Skin epidermis (tissue), 12 donors: ENCODE measurements around the gene CXXC5.

Experiments used
- H3K27ac ChIP-seq, 21 experiments: fragments of 200-600 bp; sonication (generic) in 11 of 21; one replicate each; pipeline ENCODE4 v1.5.0; 2020; ENCODE audit warnings: mild to moderate bottlenecking in 3 of 21, inconsistent platforms in 2 of 21, moderate library complexity in 2 of 21
- H3K4me3 ChIP-seq, 7 experiments: fragments of 200-600 bp; sonication (generic) in 2 of 7; one replicate each; pipeline ENCODE4 v1.5.0; 2020; ENCODE audit warnings: inconsistent platforms in 2 of 7, mild to moderate bottlenecking in 2 of 7, moderate library complexity in 1 of 7

CXXC5 gene

GRCh38 chr5:139649082-139649991, 1.2 kb downstream of the CXXC5 start:
- Histone ChIP-seq H3K4me3 (peak overlapping the region; percentile 68 to 95 (median 84)), H3K27ac (peak overlapping the region; percentile 23 to 94 (median 84))

GRCh38 chr5:139650031-139650688, 2.0 kb downstream of the CXXC5 start:
- H3K27ac ChIP-seq, result peak overlapping the region in 20 of 21 experiments; percentile 62 to 94 (median 84)
- H3K4me3 ChIP-seq, result peak overlapping the region; percentile 68 to 95 (median 84)

DNA sequence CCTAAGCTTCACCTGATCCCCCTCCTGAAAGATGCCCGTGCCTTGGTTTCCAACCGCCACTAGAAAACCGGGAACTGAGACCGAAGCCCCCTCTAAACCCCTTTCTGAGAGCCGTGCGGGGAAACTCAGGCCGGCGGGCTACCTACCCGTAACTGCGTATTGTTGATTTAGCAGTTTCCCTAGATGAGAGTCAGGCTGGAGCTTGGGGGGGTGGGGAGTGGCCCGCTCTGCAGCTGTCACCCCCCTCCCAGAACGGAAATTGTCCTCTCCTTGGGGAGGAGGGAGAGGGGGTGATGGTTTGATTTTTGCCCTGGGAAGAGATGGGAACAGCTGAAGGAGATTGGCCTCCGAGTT, 2.5 kb downstream of the CXXC5 start:
- H3K27ac ChIP-seq, result peak overlapping the region in 20 of 21 experiments; percentile 62 to 94 (median 84)
- H3K4me3 ChIP-seq, result peak overlapping the region; percentile 68 to 95 (median 84)

- Histone ChIP-seq H3K4me3 (peak overlapping the region in 6 of 7 experiments; percentile 68 to 95 (median 82)), H3K27ac (peak overlapping the region in 19 of 21 experiments; percentile 67 to 94 (median 85))
Measured at GRCh38 chr5:139651043-139651834, 3.1 kb downstream of the CXXC5 start.

- Histone ChIP-seq H3K4me3 (peak overlapping the region in 1 of 7 experiments; percentile 11), H3K27ac (peak overlapping the region in 20 of 21 experiments; percentile 32 to 94 (median 84))
Measured at GRCh38 chr5:139651853-139652787, 4.0 kb downstream of the CXXC5 start.

DNA sequence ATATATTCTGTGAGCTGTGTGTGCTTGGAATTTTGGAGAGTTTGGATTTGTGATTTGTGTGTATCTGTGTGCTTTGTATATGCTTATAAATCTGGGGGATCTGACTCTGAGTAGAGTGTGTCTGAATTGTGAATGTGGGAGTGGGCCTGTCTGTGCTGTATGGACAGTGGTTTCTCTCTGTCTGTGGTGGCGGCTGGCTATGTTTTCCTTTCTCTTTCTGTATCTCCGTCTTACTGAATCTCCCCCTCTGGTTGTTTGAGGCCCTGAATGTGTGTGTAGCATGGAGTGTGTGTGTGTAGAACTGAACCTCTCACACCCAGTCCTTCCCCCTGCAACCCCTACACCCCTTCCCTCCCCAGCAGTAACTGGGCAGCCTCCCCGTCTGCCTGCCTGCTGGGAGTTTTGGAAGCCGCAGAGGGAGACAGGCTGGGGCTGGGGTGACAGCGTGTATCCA, 4.7 kb downstream of the CXXC5 start:
- Histone ChIP-seq H3K4me3 (peak overlapping the region in 1 of 7 experiments; percentile 6), H3K27ac (peak overlapping the region in 20 of 21 experiments; percentile 33 to 94 (median 83))

GRCh38 chr5:139653616-139654015, 5.5 kb downstream of the CXXC5 start:
- no peak overlapping the region for H3K4me3 ChIP-seq
- H3K27ac ChIP-seq, result peak overlapping the region in 18 of 21 experiments; percentile 33 to 94 (median 84)

GRCh38 chr5:139654464-139654863, 6.3 kb downstream of the CXXC5 start:
- H3K27ac ChIP-seq, result peak overlapping the region in 16 of 21 experiments; percentile 9 to 91 (median 80)
- no peak overlapping the region for H3K4me3 ChIP-seq

- no peak overlapping the region for H3K4me3 ChIP-seq
- H3K27ac ChIP-seq, result peak overlapping the region in 18 of 21 experiments; percentile 9 to 89 (median 74)
Measured at GRCh38 chr5:139654871-139655491, 6.8 kb downstream of the CXXC5 start.

DNA sequence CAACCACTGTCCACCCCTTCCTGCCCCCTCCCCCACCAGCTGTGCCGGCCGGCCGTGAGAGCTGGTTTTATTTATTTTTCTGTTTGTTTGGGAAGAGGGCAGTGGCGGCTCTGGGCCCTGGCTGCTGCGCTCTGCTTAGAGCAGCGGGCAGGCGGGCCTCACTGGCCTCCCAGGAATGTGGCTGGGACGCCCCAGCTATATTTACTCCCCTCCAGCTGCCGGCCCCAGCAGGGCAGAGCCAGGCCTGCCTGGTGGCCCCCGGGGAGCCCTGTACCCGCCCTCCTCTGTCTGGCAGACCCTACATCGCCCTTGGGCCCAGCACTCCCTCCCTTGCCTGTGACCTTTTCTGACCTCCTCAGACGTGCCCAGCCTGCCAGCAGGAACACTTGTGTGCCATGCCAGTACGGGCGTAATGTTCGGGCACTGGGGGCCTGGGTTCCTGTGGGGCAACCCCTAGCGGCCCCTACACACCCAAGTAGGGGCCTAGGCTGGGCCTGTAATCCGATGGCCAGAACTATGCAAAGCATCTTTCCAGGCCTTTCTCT, 7.7 kb downstream of the CXXC5 start:
- Histone ChIP-seq H3K4me3 (no peak overlapping the region), H3K27ac (peak overlapping the region in 20 of 21 experiments; percentile 11 to 89 (median 71))

DNA sequence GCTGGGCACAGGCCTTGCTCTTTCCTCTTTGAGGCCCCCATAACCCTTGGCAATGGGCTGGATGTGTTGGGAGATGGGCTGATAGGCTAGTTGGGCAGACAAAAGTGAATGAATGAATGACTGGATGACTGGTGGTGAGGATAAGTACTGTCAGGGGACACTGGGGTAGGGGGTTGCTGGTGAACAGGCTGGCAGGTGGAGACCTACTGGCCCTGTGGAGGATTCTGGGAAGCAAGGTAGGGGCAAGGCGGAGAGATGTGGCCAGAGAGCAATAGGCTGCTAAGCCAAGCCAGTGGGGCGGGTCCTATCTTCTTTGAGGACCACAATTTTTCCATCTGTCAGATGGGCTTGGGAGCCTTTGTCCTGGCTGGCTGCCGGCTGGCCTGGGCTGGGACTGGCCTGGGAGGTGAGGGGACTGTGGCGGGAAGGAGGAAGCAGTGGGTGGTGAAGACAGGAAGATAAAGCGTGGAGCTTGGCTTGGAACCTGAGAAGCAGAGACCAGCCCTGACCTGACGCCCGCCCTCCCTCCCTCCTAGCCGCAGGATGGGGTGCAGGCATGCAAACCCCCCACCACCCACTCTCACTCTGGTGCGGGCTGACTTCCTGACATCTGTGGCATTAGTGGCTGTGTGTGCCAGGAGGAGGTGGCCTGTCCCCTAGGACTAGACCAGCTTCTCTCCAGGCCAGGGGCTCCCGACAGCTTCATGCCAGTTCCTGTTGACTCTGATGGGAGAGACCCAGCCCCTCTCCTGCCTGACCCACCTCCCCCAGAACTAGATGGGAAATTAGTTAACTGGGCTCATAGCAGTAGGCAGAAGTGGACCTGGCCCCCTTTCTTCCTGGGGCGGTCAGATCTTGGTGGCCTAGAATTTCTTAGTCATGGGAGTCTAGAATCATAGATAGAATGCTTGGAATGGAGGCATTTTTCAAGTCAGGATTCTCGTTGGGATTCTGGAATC, 9.5 kb downstream of the CXXC5 start:
- Histone ChIP-seq H3K4me3 (no peak overlapping the region), H3K27ac (peak overlapping the region in 20 of 21 experiments; percentile 34 to 95 (median 84))

DNA sequence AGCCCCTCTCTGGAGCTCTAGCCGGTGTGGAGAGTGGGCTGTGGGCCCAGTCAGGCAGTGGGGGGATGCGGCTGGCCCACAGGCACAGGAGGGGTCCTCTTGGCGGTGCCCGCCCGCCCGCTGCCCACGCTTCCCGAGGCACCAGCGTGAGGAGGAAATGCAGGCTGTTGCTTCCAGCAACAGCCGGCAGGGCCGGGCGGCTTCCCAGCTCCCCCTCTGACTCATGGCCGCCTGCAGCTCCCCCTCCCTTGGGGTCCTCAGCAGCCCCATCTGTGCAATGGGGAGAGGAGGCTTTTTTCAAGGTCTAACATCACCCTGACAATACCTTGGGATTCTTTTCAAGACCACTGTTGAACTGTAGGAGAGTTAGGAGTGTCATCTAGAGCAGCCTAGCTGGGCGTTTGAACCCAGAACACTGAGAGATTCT, 10.4 kb downstream of the CXXC5 start:
- Histone ChIP-seq H3K4me3 (no peak overlapping the region), H3K27ac (peak overlapping the region in 20 of 21 experiments; percentile 34 to 95 (median 84))

GRCh38 chr5:139658928-139659667, 10.9 kb downstream of the CXXC5 start:
- peak overlapping the region in 1 of 7 experiments; percentile 7 for H3K4me3 ChIP-seq
- peak overlapping the region in 20 of 21 experiments; percentile 46 to 95 (median 84) for H3K27ac ChIP-seq

DNA sequence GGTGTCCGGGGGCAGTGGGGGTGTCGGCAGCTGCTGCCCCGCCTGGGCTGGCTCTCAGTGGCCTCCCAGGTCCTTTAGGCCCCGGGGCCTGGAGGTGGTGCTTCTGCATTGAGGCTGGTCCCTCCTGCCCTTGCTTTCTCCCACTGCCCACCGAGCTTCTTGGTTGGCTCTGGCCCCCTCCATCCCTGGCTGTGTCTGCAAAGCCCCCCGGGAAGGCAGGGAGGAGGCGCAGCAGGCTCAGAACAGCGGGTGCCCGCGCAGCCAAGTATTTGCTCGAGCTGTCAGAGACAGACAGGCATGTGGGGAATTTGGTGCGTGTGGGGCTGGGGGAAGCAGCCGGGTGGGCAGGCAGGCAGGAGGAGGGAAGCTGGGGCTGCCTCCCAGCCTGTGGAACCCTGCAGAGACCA, 11.5 kb downstream of the CXXC5 start:
- peak overlapping the region in 1 of 7 experiments; percentile 7 for H3K4me3 ChIP-seq
- peak overlapping the region in 20 of 21 experiments; percentile 46 to 95 (median 84) for H3K27ac ChIP-seq

GRCh38 chr5:139660105-139660922, 12.2 kb downstream of the CXXC5 start:
- peak overlapping the region in 3 of 7 experiments; percentile 3 to 7 (median 5) for H3K4me3 ChIP-seq

More at GRCh38 chr5:139660105-139660922, 12.2 kb downstream of the CXXC5 start:
- H3K27ac ChIP-seq, result peak overlapping the region; percentile 24 to 95 (median 84)
